Measurements from ENCODE around the gene KLHL8. TPM values are rescaled to one million over a fixed set of nuclear protein-coding genes. Genes with fewer than 3 reads are reported as not detected.
A peak's percentile ranks its signal among the peaks of the same experiment; 100 is the strongest.
"Not testable (repeated sequence)": the region's sequence is repeated elsewhere in the genome, so short reads cannot be mapped to it uniquely, and the experiment has no call there.

The KLHL8 gene
- total RNA-seq, 2 experiments from 2014 or later: 10.7 to 12.1 TPM

DNA sequence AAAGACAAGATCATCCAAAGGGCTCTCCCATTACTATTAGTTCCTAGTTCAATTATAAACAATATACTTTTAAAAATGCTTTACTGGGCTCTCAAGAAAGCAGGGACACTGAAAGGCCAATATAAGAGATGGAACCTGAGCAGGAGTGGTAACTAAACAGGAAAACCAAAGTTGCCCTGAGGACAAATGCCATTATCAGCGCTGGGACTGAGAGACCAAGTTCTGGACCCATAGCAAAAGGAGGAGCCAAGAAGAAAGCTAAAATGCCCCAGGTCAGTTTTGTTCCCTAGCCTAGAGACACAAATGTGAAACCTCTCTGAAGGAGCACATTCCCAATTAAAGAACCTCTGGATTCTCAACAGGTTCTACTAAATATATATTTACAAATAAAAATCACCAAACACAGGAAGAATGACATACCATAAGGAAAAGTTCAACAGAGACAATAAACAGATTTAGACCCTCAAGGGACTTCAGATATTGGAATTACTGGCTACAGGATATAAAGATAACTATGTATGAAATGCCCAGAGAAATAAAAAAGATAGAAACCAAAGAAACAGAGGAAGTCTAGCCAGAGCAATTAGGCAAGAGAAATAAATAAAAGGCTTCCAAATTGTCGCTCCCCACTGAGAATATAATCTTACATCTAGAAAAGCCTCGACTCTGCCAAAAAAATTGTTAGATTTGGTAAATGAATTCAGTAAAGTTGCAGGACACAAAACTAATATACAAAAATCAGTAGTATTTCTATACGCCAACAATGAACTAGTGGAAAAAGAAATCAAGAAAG, 67.1 kb downstream of the KLHL8 start:
- Mint-ChIP-seq H3K36me3 (ENCODE audit: low read depth) (no peaks in the 10 kb centered on the region), H3K27me3 (ENCODE audit: low read depth) (no peaks in the 10 kb centered on the region), H3K27ac (no peak overlapping the region), H3K4me1 (ENCODE audit: low read depth) (no peaks in the 10 kb centered on the region), H3K9me3 (no peaks in the 10 kb centered on the region), H3K4me3 (no peak overlapping the region)
- CTCF ChIA-PET: interaction anchor here (4.2 kb wide), 1 partner anchor 81 kb away, joined by 28 read pairs; no protein-coding TSS in a partner anchor
- intact Hi-C loops (cut with micrococcal nuclease): no loop called here
- DNase-seq: no peak

DNA sequence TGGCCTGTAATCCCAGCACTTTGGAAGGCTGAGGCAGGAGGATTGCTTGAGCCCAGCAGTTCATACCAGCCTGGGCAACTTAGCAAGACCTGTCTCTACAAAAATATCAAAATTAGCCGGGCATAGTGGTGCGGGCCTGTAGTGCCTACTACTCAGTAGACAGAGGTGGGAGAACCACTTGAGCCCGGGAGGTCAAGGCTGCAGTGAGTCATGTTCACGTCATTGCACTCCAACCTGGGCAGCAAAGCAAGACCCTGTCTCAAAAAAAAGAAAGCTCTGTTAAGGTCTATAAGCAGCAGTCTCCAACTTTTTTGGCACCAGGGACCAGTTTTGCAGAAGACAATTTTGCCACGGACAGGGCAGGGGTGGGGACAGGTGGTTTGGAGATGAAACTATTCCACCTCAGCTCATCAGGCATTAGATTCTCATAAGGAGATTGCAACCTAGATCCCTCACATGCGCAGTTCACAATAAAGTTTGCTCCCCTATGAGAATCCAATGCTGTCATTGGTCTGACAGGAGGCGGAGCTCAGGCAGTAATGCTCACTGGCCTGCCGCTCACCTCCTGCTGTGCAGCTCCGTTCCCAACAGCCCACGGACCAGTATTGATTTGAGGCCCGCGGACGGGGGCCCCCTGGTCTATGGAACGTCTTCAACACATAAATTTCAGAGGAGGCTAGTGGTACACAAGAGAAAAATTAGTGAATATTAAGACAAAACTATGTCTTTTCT, 67.9 kb downstream of the KLHL8 start:
- no peaks in the 10 kb centered on the region for H3K36me3 Mint-ChIP-seq (ENCODE audit: low read depth)
- H3K27ac Mint-ChIP-seq: no peak overlapping the region
- no peak overlapping the region for H3K4me3 Mint-ChIP-seq
- no peaks in the 10 kb centered on the region for H3K9me3 Mint-ChIP-seq
- no peak for DNase-seq
- no peaks in the 10 kb centered on the region for H3K4me1 Mint-ChIP-seq (ENCODE audit: low read depth)
- no peaks in the 10 kb centered on the region for H3K27me3 Mint-ChIP-seq (ENCODE audit: low read depth)
- CTCF ChIA-PET: interaction anchor here (0.7 to 4.2 kb wide), 4 partner anchors 67 to 232 kb away, joined by 3 to 29 read pairs (median 19); no protein-coding TSS in a partner anchor
- intact Hi-C loops (cut with micrococcal nuclease): no loop called here

- DNase-seq: no peak
- Mint-ChIP-seq H3K27ac (no peak overlapping the region), H3K9me3 (no peaks in the 10 kb centered on the region), H3K27me3 (ENCODE audit: low read depth) (no peaks in the 10 kb centered on the region), H3K36me3 (ENCODE audit: low read depth) (no peaks in the 10 kb centered on the region), H3K4me1 (ENCODE audit: low read depth) (no peaks in the 10 kb centered on the region), H3K4me3 (no peak overlapping the region)
- intact Hi-C loops (cut with micrococcal nuclease): loop anchor here (1.0 to 2.0 kb wide), 3 partner anchors 229 to 697 kb away; partner anchors contain the start of gene NUDT9
- CTCF ChIA-PET: interaction anchor here (2.1 to 4.2 kb wide), 5 partner anchors 67 to 231 kb away, joined by 9 to 29 read pairs (median 11); no protein-coding TSS in a partner anchor
Observed at GRCh38 chr4:87151730-87152129, 68.7 kb downstream of the KLHL8 start.

DNA sequence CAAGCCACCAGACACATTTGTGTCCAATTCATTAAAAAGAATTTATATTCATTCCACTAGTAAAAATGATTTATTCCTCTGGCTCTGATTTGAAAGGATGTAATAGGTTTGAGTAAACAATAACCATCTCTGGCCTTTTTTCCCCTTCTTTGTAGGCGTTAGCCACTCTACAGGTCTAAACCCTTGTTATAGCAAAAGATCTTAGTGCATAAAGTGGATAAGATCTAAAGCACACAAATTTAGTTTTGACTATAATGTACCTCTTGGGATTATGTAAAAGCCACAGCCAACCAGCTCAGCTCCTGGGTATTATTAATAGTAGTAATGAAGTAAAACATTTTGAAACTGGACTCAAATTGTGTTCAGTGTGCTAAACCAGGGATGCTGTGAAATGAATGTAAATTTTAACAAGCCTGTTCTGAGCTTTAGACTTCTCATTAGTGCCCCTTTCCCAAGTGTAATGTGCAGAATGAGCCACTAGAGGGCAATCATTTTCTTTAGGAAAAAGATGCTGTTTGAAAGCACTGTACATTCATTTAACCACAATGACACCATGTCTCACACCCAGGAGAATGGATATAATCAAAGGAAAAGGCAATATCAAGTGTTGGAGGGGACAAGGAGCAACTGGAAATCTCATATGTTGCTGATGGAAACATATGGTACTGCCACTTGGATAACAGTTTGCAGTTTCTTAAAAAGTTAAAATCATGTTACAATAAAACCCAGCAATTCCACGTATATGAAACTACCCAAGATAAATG, 69.7 kb downstream of the KLHL8 start:
- no peak overlapping the region for H3K4me3 Mint-ChIP-seq
- peak; percentile 67 for DNase-seq
- H3K27me3 Mint-ChIP-seq (ENCODE audit: low read depth): no peaks in the 10 kb centered on the region
- H3K4me1 Mint-ChIP-seq (ENCODE audit: low read depth): no peaks in the 10 kb centered on the region
- CTCF ChIA-PET: interaction anchor here (0.5 to 4.2 kb wide), 27 partner anchors 10 to 698 kb away, joined by 3 to 29 read pairs (median 4); no protein-coding TSS in a partner anchor
- intact Hi-C loops (cut with micrococcal nuclease): loop anchor here (1.0 to 2.0 kb wide), 6 partner anchors 70 to 698 kb away; partner anchors contain the start of genes KLHL8 and NUDT9
- no peak overlapping the region for H3K27ac Mint-ChIP-seq
- H3K36me3 Mint-ChIP-seq (ENCODE audit: low read depth): no peaks in the 10 kb centered on the region
- H3K9me3 Mint-ChIP-seq: no peaks in the 10 kb centered on the region

- Mint-ChIP-seq H3K36me3 (ENCODE audit: low read depth) (peaks cover 8% of the 10 kb centered on the region), H3K27me3 (ENCODE audit: low read depth) (no peaks in the 10 kb centered on the region), H3K9me3 (no peaks in the 10 kb centered on the region), H3K4me3 (no peak overlapping the region), H3K4me1 (ENCODE audit: low read depth) (no peaks in the 10 kb centered on the region), H3K27ac (no peak overlapping the region)
- intact Hi-C loops (cut with micrococcal nuclease): loop anchor here (10.0 kb wide), 1 partner anchor 228 kb away; no protein-coding TSS in a partner anchor
- DNase-seq: no peak
- CTCF ChIA-PET: no interaction called here
Observed at GRCh38 chr4:87147116-87147515, 73.3 kb downstream of the KLHL8 start.

GRCh38 chr4:87145934-87146333, 74.5 kb downstream of the KLHL8 start:
- intact Hi-C loops (cut with micrococcal nuclease): loop anchor here (10.0 kb wide), 1 partner anchor 229 kb away; no protein-coding TSS in a partner anchor
- H3K4me1 Mint-ChIP-seq (ENCODE audit: low read depth); H3K27ac Mint-ChIP-seq; H3K4me3 Mint-ChIP-seq; H3K27me3 Mint-ChIP-seq (ENCODE audit: low read depth); H3K9me3 Mint-ChIP-seq; DNase-seq: not testable (repeated sequence)
- peaks cover 13% of the 10 kb centered on the region for H3K36me3 Mint-ChIP-seq (ENCODE audit: low read depth)
- CTCF ChIA-PET: interaction anchor here (0.6 to 0.8 kb wide), 3 partner anchors 49 to 401 kb away, joined by 3 to 4 read pairs (median 3); no protein-coding TSS in a partner anchor

DNA sequence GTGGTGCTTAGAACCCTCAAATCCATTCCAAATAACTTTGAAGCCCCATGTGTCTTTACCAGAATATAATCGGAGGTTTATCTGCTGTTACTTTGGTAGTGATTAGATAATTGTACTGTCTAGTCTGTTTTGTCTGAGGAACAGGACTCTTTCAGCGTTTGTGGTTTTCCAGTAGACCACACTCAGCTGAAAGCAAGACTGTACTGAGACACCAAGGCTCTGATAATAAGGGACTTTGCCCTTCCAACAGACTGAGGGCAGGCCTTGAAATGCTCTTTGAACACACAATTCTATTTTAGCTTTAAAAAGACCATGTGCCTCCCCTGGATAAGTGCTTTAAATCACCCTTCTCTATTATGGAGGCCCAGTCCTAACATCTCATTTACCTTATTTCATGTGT, 76.1 kb downstream of the KLHL8 start:
- H3K36me3 Mint-ChIP-seq (ENCODE audit: low read depth): peaks cover 13% of the 10 kb centered on the region
- no peak overlapping the region for H3K27ac Mint-ChIP-seq
- CTCF ChIA-PET: interaction anchor here (1.9 kb wide), 1 partner anchor 222 kb away, joined by 5 read pairs; no protein-coding TSS in a partner anchor

GRCh38 chr4:87141428-87141827, 79.0 kb downstream of the KLHL8 start:
- no peak for DNase-seq
- Mint-ChIP-seq H3K27me3 (ENCODE audit: low read depth) (no peaks in the 10 kb centered on the region), H3K4me1 (ENCODE audit: low read depth) (no peaks in the 10 kb centered on the region), H3K36me3 (ENCODE audit: low read depth) (peaks cover 16% of the 10 kb centered on the region), H3K4me3 (no peak overlapping the region), H3K27ac (no peak overlapping the region), H3K9me3 (no peaks in the 10 kb centered on the region)
- intact Hi-C loops (cut with micrococcal nuclease): loop anchor here (10.0 kb wide), 1 partner anchor 233 kb away; no protein-coding TSS in a partner anchor
- CTCF ChIA-PET: interaction anchor here (1.5 kb wide), 1 partner anchor 9 kb away, joined by 6 read pairs; no protein-coding TSS in a partner anchor

More for the DNA sequence above, 76.1 kb downstream of the KLHL8 start:
- H3K9me3 Mint-ChIP-seq: no peaks in the 10 kb centered on the region
- H3K4me3 Mint-ChIP-seq: no peak overlapping the region
- DNase-seq: no peak
- H3K4me1 Mint-ChIP-seq (ENCODE audit: low read depth): no peaks in the 10 kb centered on the region
- no peaks in the 10 kb centered on the region for H3K27me3 Mint-ChIP-seq (ENCODE audit: low read depth)
- intact Hi-C loops (cut with micrococcal nuclease): loop anchor here (10.0 kb wide), 1 partner anchor 230 kb away; no protein-coding TSS in a partner anchor

DNA sequence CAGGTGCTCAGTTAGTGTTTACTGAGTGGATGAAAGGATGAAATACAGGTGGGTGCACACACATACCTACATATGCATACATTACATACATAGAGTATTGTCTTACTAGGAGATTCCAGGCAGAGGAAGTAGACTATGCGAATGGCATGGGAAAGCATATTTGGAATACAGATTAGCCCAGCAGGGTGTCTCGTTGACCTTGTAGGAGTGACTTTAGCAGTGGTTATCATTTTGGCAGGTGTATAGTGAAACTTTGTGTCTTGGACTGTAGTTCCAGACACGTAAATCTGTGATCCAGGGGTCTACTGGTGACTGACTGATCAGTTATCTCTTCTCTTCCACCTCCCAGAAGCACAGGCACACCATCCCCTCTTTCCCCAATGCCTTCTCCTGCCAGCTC, 86.3 kb downstream of the KLHL8 start:
- Mint-ChIP-seq H3K4me1 (ENCODE audit: low read depth) (no peaks in the 10 kb centered on the region), H3K36me3 (ENCODE audit: low read depth) (peaks cover 34% of the 10 kb centered on the region), H3K4me3 (no peak overlapping the region), H3K9me3 (no peaks in the 10 kb centered on the region), H3K27me3 (ENCODE audit: low read depth) (no peaks in the 10 kb centered on the region), H3K27ac (no peak overlapping the region)
- no peak for DNase-seq
- CTCF ChIA-PET: interaction anchor here (0.7 to 2.6 kb wide), 3 partner anchors 16 to 298 kb away, joined by 3 to 12 read pairs (median 6); no protein-coding TSS in a partner anchor
- intact Hi-C loops (cut with micrococcal nuclease): no loop called here

- Mint-ChIP-seq H3K27me3 (ENCODE audit: low read depth) (no peaks in the 10 kb centered on the region), H3K4me1 (ENCODE audit: low read depth) (no peaks in the 10 kb centered on the region), H3K27ac (no peak overlapping the region), H3K9me3 (no peaks in the 10 kb centered on the region), H3K36me3 (ENCODE audit: low read depth) (peaks cover 35% of the 10 kb centered on the region), H3K4me3 (no peak overlapping the region)
- DNase-seq: no peak
- intact Hi-C loops (cut with micrococcal nuclease): no loop called here
- CTCF ChIA-PET: interaction anchor here (0.6 to 2.6 kb wide), 3 partner anchors 17 to 485 kb away, joined by 3 to 12 read pairs (median 6); no protein-coding TSS in a partner anchor
Observed at GRCh38 chr4:87133183-87133582, 87.2 kb downstream of the KLHL8 start.

DNA sequence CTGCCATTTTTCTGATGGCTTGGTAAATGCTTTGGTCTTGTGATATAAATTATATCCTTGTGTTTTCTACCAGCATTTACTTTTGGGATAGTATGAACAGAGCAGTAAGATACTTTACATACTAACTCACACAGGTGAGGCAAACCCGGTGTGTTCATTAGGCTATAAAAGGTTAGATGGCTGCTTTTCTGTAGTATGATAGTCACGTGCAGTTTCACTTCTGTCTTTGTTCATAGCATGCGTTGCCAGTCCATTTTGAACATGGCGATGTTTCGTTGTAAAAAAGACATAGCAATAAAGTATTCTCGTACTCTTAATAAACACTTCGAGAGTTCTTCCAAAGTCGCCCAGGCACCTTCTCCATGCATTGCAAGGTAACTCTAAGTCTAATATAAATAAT, 88.4 kb downstream of the KLHL8 start:
- no peaks in the 10 kb centered on the region for H3K27me3 Mint-ChIP-seq (ENCODE audit: low read depth)
- H3K27ac Mint-ChIP-seq: no peak overlapping the region
- H3K36me3 Mint-ChIP-seq (ENCODE audit: low read depth): peaks cover 38% of the 10 kb centered on the region
- no peaks in the 10 kb centered on the region for H3K9me3 Mint-ChIP-seq
- no peak for DNase-seq
- intact Hi-C loops (cut with micrococcal nuclease): no loop called here
- CTCF ChIA-PET: no interaction called here
- H3K4me3 Mint-ChIP-seq: no peak overlapping the region
- no peaks in the 10 kb centered on the region for H3K4me1 Mint-ChIP-seq (ENCODE audit: low read depth)
